Hypothalamus (tissue), 51 donors: Measurements from ENCODE around the gene ELAPOR2.
"Not testable (repeated sequence)": the region's sequence is repeated elsewhere in the genome, so short reads cannot be mapped to it uniquely, and the experiment has no call there.

Experiments used
- DNase-seq, 51 donors: peaks; one replicate each; lab custom pipeline; 2025; lab: John Stamatoyannopoulos, UW

The ELAPOR2 gene, protein sequence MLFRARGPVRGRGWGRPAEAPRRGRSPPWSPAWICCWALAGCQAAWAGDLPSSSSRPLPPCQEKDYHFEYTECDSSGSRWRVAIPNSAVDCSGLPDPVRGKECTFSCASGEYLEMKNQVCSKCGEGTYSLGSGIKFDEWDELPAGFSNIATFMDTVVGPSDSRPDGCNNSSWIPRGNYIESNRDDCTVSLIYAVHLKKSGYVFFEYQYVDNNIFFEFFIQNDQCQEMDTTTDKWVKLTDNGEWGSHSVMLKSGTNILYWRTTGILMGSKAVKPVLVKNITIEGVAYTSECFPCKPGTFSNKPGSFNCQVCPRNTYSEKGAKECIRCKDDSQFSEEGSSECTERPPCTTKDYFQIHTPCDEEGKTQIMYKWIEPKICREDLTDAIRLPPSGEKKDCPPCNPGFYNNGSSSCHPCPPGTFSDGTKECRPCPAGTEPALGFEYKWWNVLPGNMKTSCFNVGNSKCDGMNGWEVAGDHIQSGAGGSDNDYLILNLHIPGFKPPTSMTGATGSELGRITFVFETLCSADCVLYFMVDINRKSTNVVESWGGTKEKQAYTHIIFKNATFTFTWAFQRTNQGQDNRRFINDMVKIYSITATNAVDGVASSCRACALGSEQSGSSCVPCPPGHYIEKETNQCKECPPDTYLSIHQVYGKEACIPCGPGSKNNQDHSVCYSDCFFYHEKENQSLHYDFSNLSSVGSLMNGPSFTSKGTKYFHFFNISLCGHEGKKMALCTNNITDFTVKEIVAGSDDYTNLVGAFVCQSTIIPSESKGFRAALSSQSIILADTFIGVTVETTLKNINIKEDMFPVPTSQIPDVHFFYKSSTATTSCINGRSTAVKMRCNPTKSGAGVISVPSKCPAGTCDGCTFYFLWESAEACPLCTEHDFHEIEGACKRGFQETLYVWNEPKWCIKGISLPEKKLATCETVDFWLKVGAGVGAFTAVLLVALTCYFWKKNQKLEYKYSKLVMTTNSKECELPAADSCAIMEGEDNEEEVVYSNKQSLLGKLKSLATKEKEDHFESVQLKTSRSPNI

DNA sequence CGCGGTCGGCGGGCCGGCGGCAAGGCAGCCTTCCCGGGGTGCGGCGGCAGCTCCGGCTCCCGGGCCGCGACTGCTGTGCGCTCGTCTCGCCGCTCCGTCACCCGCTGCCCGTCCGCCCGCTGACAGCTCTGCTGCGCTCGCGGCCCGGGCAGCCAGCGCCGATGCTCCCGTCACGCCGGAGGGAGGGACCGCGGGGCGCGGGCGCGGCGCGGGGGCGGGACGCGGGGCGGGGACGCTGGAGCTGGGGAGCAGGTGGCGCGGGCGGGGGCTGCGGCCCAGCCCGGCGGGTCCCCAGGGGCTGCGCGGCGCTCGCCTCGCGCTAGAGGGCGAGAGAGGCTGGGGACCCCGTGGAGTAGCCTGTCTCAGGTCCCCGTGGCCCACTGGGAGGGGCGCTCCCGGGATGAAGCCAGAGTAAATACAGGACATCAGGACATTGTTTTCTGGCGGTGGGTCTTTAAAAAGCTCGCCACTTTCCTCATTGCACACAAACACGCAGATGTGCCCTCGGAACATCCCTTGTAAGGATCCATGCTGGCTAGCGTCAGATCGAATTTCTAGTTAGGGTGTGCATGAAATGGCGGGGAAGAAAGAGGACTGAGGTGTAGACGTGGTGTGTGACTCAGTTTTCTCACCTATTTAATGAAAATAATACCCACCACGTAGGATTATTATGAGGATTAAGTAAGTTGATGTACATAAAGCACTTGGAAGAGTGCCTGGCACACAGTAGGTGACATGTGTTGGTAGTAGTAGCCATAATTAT is at the start of gene ELAPOR2:
ELAPOR2 (minus strand) TSS at position 130 of the 763 bp plus-strand sequence. CDS start 141 bp downstream, outside the sequence.
- DNase-seq, result peak; percentile 8 to 93 (median 76)

DNA sequence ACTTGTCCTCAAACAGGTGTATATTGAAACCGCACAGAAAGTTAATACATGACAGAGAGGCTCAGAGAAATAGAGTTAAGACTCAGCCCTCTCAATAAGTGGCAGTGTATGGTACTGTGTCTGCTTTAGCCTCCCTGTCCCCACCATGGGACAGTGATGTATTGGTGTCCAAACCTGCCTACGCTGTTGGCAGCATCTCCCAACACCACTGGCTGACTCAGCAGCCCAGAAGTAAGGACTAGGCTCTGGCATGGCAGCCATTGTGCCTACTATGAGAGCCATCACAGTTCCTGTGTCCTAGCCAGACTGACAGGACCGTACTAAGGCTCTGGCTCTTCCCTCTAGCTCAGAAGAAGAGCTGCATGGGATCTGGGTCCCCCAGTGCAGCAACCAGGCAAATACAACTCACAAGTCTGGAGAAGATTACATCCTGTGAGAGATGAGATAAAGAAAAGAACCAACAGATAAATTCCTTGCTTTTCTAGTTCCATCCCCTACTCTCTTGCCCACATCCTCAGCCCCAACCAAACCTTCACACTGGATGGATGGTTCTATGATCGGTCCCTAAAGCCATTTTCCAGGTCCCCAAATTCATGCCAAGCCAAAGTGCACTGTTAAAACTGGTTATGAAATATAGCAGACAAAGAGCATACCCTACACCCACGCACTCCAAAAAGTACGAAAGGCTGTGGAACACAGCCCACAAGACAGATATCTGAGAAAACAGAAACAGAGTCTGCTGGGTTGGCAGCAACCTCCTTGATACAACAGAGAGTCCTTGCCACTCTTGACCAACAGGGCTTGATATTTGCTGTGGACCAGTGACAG is 48.7 kb upstream of the ELAPOR2 start:
- DNase-seq, result no peak

DNA sequence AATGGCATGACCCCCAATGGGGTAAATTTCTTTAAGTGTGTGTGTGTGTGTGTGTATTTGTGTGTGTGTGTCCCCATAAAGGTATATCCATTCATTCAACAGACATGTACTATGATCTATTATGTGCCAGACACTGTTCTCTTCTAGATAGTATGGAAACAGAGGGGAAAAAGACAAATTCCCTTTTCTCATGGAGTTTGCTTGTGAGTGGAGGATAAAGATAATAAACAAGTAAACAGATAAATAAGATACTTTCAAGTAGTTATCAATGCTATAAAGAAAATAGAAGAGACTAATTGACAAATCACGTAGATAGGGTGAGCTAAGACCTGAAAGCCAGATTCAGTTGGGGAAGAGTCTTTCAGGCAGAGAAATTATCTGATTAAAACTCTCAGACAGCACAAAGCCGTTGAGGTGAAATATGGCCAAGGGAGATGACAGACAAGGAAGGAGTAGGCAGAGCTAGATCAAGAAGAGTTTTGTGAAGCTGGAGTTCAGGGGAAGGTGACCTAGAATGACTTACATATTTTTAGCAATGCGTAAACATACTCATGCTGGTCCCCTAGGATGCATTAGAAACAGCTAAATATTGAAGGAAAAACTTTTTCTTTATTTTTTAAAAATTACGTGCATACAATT is 47.6 kb upstream of the ELAPOR2 start:
- no peak for DNase-seq

DNA sequence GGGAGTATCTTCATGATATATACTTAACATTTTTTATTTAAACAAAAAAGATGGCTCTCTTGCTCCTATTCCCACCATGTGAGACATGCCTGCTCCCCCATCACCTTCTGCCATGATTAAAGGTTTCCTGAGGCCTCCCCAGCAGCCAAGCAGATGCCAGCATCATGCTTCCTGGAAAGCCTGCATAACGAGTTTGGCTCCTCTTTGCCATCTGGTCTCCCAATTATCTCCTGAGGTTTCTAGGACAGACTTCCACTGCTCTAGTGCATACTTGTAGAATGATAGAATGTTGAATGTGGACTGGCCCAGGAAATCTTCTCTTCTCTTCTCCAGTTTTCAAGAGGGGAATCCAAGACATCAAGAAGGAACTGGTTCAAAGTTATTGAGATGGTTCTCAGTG is 45.9 kb upstream of the ELAPOR2 start:
- DNase-seq, result no peak

DNA sequence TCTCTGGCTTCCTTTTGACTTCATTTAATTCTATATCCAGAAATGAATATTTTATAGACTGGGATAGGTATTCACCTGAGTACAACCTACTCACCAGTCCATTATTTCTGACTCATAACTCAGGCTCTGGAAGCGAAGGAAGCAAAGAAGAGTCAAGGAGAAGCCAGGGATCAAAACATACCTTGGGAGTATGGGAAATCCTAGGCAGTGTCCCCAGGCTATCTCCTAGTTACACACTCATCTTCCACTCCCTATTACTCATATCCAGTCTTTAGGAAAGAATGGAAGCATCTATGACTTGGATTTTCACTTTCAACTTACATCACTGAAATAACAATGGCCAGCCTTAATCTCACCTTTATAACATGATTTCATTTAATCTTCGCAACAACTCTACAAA is 40.9 kb upstream of the ELAPOR2 start:
- DNase-seq, result no peak

DNA sequence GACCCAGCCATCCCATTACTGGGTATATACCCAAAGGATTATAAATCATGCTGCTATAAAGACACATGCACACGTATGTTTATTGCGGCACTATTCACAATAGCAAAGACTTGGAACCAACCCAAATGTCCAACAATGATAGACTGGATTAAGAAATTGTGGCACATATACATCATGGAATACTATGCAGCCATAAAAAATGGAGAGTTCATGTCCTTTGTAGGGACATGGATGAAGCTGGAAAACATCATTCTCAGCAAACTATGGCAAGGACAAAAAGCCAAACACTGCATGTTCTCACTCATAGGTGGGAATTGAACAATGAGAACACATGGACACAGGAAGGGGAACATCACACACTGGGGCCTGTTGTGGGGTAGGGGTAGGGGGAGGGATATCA is 37.9 kb upstream of the ELAPOR2 start:
- not testable (repeated sequence) for DNase-seq

DNA sequence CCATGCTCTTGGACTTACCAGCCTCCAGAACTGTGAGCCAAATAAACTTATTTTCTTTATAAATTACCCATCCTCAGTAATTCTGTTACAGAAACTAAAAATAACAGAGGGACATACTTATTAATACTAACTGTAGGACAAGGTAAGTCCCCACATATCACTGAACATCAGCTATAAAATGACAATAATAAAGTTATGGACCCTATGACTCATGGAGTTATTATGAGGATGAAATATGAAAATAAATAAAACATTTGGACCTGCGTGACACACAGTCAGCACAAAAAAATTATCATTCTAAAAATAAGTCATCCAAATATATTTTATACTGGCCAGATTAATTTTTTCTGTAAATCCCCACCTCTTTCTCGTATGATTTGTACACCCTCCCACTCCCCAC is 34.9 kb upstream of the ELAPOR2 start:
- DNase-seq, result no peak

DNA sequence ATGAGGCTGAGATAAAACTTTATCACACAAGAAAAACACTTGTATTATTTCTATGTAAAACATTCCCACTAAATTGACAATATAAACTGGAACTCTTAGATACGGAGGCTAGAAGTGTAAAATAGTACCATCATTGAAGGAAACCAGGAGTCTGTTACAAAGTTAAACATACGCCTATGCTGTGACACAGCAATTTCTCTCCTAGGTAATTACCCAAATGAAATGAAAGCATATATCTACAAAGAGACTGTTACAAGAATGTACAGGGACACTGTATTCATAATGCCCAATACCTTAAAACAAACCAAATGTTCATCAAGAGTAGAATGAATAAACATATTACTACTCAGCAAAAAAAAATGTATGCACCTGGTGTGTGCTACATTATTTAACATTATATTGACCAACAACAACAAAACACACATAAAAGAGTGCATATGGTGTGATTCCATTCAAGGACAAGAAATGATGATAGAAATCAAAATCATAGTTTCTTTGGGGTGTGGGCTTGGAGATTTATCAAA is 33.2 kb upstream of the ELAPOR2 start:
- no peak for DNase-seq

DNA sequence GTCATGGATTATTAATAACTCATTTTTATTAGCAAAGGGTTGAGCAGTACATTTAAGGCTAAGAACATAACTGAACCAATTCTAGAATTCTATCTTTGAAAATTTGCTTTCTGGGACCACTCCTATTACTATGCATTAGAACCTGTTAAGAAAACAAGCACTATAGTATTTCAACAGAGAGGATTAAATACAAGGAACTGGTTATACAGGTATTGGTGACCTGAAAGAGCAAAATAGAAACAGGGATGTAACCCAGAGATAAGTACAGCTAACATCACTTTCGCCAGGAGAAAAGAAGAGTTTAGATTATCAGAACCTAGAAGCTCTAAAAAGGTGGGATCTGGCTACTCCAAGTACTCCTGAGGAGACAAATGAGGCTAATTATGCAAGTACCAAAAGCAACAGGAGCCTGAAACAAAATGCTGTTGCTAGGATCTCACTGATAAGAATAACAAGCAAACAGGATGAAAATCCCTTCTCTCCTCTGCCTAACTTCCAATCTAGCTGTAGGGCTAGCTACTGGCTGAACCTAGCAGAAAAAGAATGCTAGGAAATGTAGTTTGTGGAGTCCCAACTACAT is 32.1 kb upstream of the ELAPOR2 start:
- no peak for DNase-seq

DNA sequence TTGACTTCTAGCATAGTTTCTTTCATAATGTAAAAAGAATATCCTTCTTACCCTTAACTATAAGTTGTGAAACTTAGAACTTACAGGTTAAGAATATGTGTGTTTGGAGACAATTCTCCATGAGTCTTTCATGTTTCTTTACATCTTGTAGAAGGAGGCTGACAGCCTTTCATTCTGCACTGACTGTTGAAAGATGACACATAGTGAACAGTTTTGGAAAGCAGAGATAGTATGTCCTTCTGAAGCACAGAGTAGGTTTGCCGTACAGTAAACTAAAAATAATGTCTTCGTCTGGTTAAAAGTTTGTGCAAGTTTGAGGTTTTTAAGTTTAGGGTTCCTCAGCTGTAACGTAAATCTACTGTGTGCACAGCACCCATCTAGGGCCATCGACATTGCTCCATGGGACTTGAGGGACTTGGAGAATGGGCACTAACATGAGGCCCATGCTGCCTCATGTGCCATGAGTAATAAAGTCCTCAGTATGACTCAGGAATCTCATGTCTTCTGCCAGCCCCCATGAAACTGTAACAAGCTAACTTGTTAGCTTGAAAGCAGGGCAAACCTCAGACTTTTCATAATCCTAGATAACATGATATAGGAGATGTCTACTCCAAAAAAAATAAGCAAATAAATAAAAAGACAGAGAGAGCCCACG is 24.5 kb upstream of the ELAPOR2 start:
- no peak for DNase-seq

DNA sequence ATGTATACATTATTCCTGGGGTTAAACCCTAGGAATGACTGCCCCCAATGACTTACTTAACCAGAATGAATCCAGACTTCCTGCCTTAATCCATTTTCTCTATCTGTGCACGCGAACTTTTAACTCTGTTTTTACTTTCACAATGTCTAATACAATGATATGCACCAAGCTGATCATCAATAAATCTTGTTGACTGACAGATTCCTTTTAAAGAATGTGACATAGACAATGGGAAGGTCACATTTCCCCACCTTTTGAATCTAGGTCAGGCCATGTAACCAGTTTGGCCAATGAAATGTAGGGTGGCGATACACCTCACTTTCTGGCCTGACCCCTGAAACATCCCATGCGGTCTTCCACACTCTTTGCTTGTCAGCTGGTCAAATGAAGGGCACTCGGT is 23.2 kb upstream of the ELAPOR2 start:
- no peak for DNase-seq

DNA sequence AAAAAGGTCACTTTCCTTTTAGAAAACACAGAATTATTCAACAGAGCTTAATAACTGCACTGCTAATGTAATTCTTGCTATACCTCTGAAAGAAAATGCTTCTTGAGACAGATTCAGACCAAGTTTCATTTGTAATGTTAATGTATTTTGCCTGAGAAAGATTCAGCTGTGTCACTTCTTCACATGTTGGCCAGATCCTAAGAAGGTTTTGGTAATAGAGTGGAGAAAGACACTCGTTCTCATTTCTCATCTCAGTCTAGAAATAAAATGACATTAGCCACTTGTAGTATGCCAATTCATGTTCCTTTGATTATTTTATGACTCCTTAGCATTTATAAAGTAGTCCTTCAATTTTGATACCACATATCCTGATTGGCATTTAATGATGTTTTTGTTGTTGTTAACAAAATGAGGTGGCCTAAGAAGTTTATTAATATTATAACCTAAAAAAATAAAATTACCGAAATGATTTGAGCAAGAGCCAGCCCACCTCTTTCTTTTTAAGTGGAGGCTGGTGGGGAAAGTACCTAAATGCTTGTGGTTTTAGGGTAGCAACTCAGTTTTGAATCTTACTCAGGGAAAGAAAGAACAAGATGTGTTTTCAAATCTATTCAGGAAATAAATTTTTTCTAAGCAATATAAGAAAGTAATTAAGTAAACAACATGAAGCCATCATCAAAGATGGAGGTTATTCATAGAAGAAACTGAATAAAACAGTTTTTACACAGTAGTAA is 16.4 kb upstream of the ELAPOR2 start:
- no peak for DNase-seq

DNA sequence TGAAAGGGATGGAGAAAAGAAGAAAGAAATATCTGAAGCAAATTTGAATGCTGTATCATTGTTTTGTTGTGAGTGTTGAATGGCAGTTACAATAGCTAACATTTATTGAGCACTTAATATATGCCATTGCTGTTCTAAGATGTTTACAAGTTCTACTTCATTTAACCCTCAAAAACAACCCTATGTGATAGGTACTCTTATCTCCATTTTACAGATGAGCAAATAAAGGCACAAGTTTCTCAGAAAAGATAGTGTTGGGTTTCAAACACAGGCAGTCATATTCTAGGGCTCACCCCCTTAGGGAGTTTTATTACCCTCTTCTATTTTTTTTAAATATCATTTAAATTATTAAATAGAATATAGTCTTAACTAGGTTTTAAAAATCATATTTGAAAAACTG is 8.3 kb upstream of the ELAPOR2 start:
- no peak for DNase-seq

DNA sequence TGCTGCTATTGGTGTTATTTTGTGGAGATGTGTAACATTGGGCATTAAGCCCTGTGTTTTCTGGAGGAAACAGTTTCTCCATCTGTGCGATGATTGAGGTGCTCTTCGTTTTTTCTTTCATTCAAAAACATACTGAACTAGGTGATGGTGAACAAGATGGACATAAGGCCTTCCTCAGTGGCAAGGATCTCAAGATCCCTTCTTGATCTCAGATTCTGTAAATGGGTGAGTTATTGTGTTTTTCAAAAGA is 759 bp upstream of the ELAPOR2 start:
- DNase-seq, result no peak

DNA sequence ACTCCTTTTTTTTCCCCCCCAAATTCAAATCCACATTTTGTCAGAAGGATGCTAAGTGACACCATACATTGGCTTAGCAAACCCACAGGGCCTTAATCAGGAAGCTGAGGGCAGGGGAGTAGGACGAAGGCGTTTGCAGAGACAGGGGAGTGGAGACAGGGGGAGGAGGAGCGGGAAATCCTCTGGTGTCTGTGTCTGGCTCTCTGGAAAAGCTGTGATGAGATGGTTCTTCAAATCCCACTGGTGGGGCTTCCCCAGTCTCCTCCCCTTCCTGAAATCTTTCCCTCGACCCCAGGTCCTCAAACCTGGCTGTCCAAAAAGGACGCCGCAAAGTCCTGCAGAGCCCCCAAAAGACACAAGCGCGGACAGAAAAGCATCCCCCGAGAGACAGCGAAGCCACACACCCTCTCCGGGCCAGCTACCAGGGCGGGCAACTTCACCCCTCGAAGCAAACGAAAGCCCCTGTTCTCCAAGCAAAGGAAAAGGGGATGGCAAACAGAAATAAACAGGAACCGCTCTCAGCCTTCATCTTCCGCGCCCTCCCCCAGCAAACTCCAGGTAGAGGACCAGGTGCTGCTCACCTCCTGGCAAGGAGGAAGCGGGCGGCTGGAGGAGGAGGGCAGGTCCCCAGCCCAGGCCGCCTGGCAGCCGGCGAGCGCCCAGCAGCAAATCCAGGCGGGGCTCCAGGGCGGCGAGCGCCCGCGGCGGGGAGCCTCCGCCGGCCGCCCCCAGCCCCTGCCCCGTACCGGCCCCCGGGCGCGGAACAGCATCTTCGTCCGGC is 520 bp downstream of the ELAPOR2 start:
- DNase-seq, result peak in 30 of 51 donors; percentile 1 to 60 (median 30)

DNA sequence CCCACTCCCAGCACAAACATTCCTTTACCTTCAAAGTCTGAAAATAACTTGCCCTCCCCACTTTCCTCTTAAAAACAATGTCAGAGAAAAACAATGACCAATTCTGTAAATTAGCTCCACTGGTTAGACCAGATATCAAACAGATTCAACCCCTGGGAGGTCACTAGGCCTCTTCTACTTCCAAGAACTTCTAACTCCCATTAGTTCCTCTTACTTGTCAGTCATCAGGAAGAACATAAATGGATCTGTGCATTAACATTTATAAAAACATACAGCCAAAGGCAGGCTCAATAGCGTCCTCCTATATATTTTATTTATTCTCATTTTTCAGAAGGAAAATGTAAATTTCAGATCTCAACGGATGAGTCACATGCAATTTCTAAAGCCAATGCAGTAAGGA is 2.2 kb downstream of the ELAPOR2 start:
- DNase-seq, result no peak

DNA sequence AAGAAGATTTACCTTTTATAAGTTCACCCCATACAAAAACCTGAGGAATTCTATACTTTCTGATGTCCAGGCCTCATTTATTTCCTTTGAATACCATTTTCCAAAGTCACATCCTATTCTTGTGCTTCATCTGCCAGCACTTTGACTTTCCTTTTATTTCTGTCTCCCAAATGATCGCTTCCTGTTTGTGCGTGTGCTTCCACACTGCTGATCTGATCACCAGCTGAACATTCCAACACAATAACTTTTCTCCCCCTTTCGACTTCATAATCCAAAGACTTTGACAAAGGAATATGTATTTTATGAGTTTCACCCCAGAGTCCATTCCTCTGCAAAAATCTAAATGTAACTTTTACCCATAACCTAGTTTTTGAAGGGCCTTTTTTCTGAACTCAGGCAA is 3.1 kb downstream of the ELAPOR2 start:
- no peak for DNase-seq
